H1 (cell line): ENCODE measurements around the gene SEH1L. TPM values are rescaled to one million over a fixed set of nuclear protein-coding genes. Genes with fewer than 3 reads are reported as not detected.

Experiments used
- CREB1 ChIP-seq: IDR thresholded peaks from 2 replicates; pipeline ENCODE4 v1.6.1; 2012; ENCODE audit warnings: inconsistent platforms
- polyA plus RNA-seq, 7 experiments: library from polyadenylated mRNA; depleted of rRNA in 3 of 7; stranded (reverse) in 5 of 7; unstranded in 2 of 7; fragments of >200 nt in 5 of 7; fragments of 200-250 nt in 2 of 7; gene quantifications; 1 replicate in 5 of 7; 2 replicates in 1 of 7; 4 replicates in 1 of 7; pipeline versions ENCODE4 v1.2.1 to v1.2.3, GENCODE V29; 2011 to 2013; ENCODE audit warnings: missing spikeins in 2 of 7, mixed read lengths in 2 of 7
- total RNA-seq: library from RNA; stranded (reverse); fragmentation: NEBNext Ultra II Directional; extraction: Animal tissue kit (Norgen Biotek cat#: 25700); gene quantifications from 2 replicates; pipeline ENCODE4 v1.2.1, GENCODE V29; 2021
- TF ChIP-seq, protein P1 (sequence below): fragments of 300-600 bp; sonication (generic); IDR thresholded peaks from 2 replicates; pipeline ENCODE4 v1.7.1; 2012; ENCODE audit warnings: low read length, moderate library complexity, mild to moderate bottlenecking, inconsistent platforms; ENCODE audit not compliant: insufficient replicate concordance
- TF ChIP-seq, protein P2 (sequence below): IDR thresholded peaks from 2 replicates; pipeline ENCODE4 v1.6.1; 2011; ENCODE audit warnings: low read length, improper control_type of control experiment

The SEH1L gene
- total and polyA plus RNA-seq, 2 of the 8 experiments (the other 6 are each of a cell fraction or from before 2014, with no cell fraction given): 41.7 to 96.7 TPM

DNA sequence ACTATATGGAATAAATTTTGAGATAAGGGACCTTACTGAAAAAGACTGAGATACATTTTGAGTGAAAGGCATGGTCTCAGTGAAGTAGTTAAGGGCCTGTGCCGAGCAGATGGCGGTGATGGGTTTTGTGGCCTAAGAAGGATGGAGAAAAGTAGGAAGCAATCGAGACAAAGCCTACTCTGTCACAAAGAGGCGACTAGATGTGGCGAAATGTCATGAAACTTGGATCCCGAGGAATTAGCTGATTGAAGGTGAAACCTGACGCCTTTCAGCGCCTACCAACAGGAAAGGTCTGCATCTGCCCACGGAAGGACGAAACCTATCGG is 42.8 kb downstream of the SEH1L start (continued):
- TF ChIP-seq, protein P1, sequence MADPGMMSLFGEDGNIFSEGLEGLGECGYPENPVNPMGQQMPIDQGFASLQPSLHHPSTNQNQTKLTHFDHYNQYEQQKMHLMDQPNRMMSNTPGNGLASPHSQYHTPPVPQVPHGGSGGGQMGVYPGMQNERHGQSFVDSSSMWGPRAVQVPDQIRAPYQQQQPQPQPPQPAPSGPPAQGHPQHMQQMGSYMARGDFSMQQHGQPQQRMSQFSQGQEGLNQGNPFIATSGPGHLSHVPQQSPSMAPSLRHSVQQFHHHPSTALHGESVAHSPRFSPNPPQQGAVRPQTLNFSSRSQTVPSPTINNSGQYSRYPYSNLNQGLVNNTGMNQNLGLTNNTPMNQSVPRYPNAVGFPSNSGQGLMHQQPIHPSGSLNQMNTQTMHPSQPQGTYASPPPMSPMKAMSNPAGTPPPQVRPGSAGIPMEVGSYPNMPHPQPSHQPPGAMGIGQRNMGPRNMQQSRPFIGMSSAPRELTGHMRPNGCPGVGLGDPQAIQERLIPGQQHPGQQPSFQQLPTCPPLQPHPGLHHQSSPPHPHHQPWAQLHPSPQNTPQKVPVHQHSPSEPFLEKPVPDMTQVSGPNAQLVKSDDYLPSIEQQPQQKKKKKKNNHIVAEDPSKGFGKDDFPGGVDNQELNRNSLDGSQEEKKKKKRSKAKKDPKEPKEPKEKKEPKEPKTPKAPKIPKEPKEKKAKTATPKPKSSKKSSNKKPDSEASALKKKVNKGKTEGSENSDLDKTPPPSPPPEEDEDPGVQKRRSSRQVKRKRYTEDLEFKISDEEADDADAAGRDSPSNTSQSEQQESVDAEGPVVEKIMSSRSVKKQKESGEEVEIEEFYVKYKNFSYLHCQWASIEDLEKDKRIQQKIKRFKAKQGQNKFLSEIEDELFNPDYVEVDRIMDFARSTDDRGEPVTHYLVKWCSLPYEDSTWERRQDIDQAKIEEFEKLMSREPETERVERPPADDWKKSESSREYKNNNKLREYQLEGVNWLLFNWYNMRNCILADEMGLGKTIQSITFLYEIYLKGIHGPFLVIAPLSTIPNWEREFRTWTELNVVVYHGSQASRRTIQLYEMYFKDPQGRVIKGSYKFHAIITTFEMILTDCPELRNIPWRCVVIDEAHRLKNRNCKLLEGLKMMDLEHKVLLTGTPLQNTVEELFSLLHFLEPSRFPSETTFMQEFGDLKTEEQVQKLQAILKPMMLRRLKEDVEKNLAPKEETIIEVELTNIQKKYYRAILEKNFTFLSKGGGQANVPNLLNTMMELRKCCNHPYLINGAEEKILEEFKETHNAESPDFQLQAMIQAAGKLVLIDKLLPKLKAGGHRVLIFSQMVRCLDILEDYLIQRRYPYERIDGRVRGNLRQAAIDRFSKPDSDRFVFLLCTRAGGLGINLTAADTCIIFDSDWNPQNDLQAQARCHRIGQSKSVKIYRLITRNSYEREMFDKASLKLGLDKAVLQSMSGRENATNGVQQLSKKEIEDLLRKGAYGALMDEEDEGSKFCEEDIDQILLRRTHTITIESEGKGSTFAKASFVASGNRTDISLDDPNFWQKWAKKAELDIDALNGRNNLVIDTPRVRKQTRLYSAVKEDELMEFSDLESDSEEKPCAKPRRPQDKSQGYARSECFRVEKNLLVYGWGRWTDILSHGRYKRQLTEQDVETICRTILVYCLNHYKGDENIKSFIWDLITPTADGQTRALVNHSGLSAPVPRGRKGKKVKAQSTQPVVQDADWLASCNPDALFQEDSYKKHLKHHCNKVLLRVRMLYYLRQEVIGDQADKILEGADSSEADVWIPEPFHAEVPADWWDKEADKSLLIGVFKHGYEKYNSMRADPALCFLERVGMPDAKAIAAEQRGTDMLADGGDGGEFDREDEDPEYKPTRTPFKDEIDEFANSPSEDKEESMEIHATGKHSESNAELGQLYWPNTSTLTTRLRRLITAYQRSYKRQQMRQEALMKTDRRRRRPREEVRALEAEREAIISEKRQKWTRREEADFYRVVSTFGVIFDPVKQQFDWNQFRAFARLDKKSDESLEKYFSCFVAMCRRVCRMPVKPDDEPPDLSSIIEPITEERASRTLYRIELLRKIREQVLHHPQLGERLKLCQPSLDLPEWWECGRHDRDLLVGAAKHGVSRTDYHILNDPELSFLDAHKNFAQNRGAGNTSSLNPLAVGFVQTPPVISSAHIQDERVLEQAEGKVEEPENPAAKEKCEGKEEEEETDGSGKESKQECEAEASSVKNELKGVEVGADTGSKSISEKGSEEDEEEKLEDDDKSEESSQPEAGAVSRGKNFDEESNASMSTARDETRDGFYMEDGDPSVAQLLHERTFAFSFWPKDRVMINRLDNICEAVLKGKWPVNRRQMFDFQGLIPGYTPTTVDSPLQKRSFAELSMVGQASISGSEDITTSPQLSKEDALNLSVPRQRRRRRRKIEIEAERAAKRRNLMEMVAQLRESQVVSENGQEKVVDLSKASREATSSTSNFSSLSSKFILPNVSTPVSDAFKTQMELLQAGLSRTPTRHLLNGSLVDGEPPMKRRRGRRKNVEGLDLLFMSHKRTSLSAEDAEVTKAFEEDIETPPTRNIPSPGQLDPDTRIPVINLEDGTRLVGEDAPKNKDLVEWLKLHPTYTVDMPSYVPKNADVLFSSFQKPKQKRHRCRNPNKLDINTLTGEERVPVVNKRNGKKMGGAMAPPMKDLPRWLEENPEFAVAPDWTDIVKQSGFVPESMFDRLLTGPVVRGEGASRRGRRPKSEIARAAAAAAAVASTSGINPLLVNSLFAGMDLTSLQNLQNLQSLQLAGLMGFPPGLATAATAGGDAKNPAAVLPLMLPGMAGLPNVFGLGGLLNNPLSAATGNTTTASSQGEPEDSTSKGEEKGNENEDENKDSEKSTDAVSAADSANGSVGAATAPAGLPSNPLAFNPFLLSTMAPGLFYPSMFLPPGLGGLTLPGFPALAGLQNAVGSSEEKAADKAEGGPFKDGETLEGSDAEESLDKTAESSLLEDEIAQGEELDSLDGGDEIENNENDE: no peak
- TF ChIP-seq, protein P2, sequence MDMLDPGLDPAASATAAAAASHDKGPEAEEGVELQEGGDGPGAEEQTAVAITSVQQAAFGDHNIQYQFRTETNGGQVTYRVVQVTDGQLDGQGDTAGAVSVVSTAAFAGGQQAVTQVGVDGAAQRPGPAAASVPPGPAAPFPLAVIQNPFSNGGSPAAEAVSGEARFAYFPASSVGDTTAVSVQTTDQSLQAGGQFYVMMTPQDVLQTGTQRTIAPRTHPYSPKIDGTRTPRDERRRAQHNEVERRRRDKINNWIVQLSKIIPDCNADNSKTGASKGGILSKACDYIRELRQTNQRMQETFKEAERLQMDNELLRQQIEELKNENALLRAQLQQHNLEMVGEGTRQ: no peak
- TF ChIP-seq CREB1: peak; percentile 59; the same call in 1 of the 2 replicates
